ENCODE data around the gene FAM83F.

DNA sequence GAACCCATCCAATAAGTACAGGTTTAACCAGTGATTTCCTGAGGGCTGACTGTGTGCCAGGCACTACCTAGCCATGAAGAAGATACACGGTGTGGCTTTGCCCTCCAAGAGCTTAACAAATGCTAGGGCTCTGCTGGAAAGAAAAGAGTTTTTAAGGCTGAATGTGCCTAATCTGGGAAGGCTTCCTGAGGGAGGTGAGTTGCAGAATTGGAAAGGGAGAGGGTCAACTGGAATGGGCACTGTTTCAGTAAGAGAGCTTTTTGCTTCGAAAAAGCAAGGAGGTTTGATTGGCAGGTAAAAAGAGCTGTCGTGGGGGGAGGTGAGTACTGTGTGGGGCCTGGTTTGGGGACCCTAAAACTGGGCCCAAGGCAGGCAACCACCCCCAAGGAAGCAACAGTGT lies 2.7 kb downstream of the FAM83F start:
- TF ChIP-seq POLR2A (IDR thresholded peaks at IDR 0.05), result no peak
- TF ChIP-seq, protein P1, sequence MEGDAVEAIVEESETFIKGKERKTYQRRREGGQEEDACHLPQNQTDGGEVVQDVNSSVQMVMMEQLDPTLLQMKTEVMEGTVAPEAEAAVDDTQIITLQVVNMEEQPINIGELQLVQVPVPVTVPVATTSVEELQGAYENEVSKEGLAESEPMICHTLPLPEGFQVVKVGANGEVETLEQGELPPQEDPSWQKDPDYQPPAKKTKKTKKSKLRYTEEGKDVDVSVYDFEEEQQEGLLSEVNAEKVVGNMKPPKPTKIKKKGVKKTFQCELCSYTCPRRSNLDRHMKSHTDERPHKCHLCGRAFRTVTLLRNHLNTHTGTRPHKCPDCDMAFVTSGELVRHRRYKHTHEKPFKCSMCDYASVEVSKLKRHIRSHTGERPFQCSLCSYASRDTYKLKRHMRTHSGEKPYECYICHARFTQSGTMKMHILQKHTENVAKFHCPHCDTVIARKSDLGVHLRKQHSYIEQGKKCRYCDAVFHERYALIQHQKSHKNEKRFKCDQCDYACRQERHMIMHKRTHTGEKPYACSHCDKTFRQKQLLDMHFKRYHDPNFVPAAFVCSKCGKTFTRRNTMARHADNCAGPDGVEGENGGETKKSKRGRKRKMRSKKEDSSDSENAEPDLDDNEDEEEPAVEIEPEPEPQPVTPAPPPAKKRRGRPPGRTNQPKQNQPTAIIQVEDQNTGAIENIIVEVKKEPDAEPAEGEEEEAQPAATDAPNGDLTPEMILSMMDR (IDR thresholded peaks at IDR 0.05), result no peak
